Lower leg skin (tissue), 3 donors: ENCODE results near the gene JUNB.

Experiments
- POLR2A ChIP-seq, 2 donors: fragments of 450-650 bp; IDR thresholded peaks; one replicate each; pipeline ENCODE4 v1.6.1; 2016 to 2017; ENCODE audit warnings: antibody characterized with exemption in 2 of 2, mild to moderate bottlenecking in 1 of 2, moderate library complexity in 1 of 2
- TF ChIP-seq, protein P1 (sequence below), 3 donors: fragments of 450-650 bp; IDR thresholded peaks; one replicate each; pipeline ENCODE4 v1.5.1; 2016; ENCODE audit warnings: antibody characterized with exemption in 3 of 3, mild to moderate bottlenecking in 3 of 3, moderate library complexity in 2 of 3

DNA sequence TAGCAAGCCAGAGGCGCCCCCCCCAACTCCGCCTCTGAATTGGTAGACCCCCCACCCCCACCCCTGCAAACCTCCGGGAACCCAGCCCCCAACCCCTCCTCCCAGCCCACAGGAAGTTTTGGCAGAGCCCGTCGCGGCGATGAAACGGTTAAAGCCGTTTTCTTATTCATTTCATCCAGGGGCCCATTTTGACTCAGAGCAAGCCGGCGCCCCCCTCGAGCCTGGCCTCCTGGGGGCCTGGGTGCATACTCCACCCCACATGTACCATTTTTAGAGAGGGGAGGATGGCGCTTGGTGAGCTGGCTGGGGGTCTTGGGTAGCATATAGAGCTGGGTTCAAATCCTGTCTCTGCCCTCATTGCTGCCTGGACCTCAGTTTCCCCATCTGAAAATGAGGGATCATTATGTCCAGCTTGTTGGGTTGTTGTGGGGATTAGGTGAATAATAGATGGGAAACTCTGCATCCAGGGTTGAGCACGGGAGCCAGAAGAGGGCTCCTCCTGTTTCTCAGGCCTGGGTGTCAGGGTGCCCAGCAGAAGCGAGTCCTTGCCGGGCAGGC is 7.9 kb upstream of the JUNB start:
- TF ChIP-seq, protein P1, sequence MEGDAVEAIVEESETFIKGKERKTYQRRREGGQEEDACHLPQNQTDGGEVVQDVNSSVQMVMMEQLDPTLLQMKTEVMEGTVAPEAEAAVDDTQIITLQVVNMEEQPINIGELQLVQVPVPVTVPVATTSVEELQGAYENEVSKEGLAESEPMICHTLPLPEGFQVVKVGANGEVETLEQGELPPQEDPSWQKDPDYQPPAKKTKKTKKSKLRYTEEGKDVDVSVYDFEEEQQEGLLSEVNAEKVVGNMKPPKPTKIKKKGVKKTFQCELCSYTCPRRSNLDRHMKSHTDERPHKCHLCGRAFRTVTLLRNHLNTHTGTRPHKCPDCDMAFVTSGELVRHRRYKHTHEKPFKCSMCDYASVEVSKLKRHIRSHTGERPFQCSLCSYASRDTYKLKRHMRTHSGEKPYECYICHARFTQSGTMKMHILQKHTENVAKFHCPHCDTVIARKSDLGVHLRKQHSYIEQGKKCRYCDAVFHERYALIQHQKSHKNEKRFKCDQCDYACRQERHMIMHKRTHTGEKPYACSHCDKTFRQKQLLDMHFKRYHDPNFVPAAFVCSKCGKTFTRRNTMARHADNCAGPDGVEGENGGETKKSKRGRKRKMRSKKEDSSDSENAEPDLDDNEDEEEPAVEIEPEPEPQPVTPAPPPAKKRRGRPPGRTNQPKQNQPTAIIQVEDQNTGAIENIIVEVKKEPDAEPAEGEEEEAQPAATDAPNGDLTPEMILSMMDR (IDR thresholded peaks at IDR 0.05): no peak
- TF ChIP-seq POLR2A (IDR thresholded peaks at IDR 0.05): no peak
